ENCODE measurements around the gene KRTAP5-5.

The KRTAP5-5 gene

DNA sequence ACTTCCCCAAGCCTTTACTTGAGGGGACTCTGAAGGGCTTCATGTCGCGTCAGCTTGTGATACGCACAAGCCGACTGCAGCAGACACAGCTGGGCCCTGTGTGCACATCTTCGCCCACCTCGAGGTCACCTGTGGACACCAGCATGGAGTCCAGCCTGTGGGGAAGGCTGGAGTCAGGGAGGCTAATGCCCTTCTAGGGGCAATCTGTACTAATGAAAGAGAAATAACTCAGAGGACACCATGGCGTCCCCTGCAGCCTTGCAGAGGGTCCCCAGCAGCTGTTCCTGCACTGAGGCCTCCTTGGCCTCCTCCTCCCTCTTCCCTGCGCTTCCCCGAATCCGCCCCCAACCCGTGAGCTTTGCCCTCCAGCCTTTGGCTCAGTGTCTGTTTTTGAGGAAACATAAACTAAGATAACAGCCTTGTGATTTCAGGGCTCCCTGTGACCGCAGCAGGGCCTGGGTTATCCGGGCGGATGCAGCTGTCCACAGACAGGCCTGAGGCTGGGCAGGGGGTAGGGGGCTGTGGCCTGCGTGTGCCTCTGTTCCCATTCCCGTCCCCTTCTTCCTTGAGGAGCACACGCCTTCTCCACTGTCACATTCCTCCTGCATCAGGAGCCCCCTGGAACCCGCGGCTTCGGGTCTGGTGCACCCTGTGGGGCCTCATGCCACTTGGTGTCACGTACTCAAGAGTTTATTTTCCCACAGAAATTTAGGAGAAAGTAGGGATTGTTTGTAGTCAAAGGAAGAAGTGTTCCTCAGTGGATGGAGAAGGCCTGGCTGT is 25.0 kb downstream of the KRTAP5-5 start:
- POLR2A ChIA-PET, result no interaction called here
- no peak for DNase-seq (ENCODE audit: low read depth, low spot score)
- CTCF ChIA-PET, result interaction anchor here (1.0 to 11.1 kb wide), 10 partner anchors 14 to 499 kb away, joined by 4 to 230 read pairs (median 100); partner anchors contain the start of genes KRTAP5-5, SYT8 and TNNI2
- H3K4me3 ChIP-seq (ENCODE audit: low read depth, low read length), result no peak overlapping the region
- TF ChIP-seq CTCF (IDR thresholded peaks at IDR 0.05; ENCODE audit: insufficient read depth, low read length, missing control alignments), result no peak

DNA sequence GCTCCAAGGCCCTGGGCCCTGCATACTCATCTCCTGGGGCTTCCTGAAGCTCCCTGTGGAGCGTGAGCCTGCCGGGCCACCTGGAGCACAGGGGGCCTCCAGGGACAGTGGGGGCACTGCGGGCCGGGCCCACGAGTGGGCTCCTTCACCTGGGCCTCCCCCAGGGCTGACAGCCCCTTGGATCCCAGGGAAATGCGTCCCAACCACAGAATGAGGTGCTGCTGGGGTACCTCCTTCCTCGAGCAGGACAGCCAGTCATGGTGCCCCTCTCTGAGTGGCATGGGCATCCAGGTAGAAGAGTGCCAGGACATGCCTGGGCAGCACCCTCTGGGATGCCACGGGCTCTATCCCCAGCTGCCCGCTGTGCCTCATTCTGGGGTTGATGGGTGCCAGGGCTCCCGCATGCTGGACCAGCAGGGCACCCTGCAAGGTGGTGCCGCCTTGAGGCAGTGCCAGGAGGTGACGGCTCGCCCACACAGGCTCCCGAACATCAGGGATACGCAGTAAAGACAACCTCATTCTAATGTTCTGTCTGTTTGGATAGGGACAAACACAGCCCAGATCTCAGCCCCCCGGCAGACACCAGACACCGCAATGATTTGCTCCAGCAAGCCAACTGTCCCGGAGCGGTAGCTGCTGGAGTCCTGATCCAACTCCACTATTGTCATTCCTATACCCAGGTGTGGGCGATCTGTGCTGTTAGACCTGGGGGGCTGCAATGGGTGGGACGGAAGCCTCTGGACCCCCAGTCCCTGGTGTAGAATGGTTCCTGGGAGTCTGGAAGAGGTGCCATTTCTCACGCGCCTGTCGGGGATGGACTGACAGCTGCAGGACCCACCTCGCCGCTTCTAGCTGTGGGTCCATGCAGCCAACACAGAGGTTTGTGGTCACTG is 25.8 kb downstream of the KRTAP5-5 start:
- no peak for TF ChIP-seq CTCF (IDR thresholded peaks at IDR 0.05; ENCODE audit: insufficient read depth, low read length, missing control alignments)
- ChIA-PET POLR2A (no interaction called here), CTCF (interaction anchor here (3.1 to 11.1 kb wide), 8 partner anchors 15 to 498 kb away, joined by 30 to 230 read pairs (median 116); partner anchors contain the start of genes KRTAP5-5 and SYT8)
- DNase-seq (ENCODE audit: low read depth, low spot score), result no peak
- no peak overlapping the region for H3K4me3 ChIP-seq (ENCODE audit: low read depth, low read length)

DNA sequence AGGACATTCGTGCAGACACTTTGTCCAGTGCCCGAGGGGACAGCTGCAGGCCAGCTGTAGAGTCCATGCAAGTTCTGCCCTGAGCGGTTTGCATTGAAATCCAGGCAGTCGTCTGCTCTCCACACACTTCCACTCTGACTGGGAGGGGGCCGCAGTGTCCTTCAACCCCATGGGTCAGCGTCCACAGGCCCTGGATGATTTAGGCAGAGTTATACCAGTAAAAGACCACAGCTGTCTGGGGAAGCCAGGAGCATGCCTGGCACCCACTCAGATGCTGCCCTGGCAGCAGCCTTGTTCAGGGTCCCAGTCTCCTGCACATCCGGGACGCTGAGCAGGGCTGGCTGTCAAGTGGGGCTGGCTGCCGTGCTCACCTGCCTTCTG is 26.5 kb downstream of the KRTAP5-5 start:
- ChIA-PET CTCF (interaction anchor here (6.9 to 11.1 kb wide), 4 partner anchors 15 to 497 kb away, joined by 112 to 230 read pairs (median 132); no protein-coding TSS in a partner anchor), POLR2A (no interaction called here)
- no peak for DNase-seq (ENCODE audit: low read depth, low spot score)
- no peak overlapping the region for H3K4me3 ChIP-seq (ENCODE audit: low read depth, low read length)
- TF ChIP-seq CTCF (IDR thresholded peaks at IDR 0.05; ENCODE audit: insufficient read depth, low read length, missing control alignments), result no peak

- CTCF ChIA-PET, result interaction anchor here (6.9 kb wide), 1 partner anchor 36 kb away, joined by 112 read pairs; no protein-coding TSS in a partner anchor
- TF ChIP-seq CTCF (IDR thresholded peaks at IDR 0.05; ENCODE audit: insufficient read depth, low read length, missing control alignments), result no peak
- no peak overlapping the region for H3K4me3 ChIP-seq (ENCODE audit: low read depth, low read length)
- POLR2A ChIA-PET, result no interaction called here
- no peak for DNase-seq (ENCODE audit: low read depth, low spot score)
Observed at GRCh38 chr11:1656670-1657069, 27.1 kb downstream of the KRTAP5-5 start.

GRCh38 chr11:1659506-1659905 is 29.9 kb downstream of the KRTAP5-5 start:
- ChIA-PET POLR2A (no interaction called here), CTCF (no interaction called here)
- DNase-seq (ENCODE audit: low read depth, low spot score), result no peak
- H3K4me3 ChIP-seq (ENCODE audit: low read depth, low read length), result no peak overlapping the region
- TF ChIP-seq CTCF (IDR thresholded peaks at IDR 0.05; ENCODE audit: insufficient read depth, low read length, missing control alignments), result no peak

Data from AG04449 (cell line).